A549 treated with Mapracorat at 1 μM for 4 hours (cell line): ENCODE measurements around the gene GBP3. TPM values are rescaled to one million over a fixed set of nuclear protein-coding genes. Genes with fewer than 3 reads are reported as not detected.

Experiments used
- total RNA-seq: library from RNA; stranded (reverse); fragments of 200-300 nt; extraction: Qiagen RNA extraction; gene quantifications from 5 replicates; pipeline ENCODE4 v1.2.3, GENCODE V29; 2022

The GBP3 gene, protein sequence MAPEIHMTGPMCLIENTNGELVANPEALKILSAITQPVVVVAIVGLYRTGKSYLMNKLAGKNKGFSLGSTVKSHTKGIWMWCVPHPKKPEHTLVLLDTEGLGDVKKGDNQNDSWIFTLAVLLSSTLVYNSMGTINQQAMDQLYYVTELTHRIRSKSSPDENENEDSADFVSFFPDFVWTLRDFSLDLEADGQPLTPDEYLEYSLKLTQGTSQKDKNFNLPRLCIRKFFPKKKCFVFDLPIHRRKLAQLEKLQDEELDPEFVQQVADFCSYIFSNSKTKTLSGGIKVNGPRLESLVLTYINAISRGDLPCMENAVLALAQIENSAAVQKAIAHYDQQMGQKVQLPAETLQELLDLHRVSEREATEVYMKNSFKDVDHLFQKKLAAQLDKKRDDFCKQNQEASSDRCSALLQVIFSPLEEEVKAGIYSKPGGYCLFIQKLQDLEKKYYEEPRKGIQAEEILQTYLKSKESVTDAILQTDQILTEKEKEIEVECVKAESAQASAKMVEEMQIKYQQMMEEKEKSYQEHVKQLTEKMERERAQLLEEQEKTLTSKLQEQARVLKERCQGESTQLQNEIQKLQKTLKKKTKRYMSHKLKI
- 0.63 to 1.2 TPM (median 1.1 TPM) in 5 replicates for total RNA-seq

DNA sequence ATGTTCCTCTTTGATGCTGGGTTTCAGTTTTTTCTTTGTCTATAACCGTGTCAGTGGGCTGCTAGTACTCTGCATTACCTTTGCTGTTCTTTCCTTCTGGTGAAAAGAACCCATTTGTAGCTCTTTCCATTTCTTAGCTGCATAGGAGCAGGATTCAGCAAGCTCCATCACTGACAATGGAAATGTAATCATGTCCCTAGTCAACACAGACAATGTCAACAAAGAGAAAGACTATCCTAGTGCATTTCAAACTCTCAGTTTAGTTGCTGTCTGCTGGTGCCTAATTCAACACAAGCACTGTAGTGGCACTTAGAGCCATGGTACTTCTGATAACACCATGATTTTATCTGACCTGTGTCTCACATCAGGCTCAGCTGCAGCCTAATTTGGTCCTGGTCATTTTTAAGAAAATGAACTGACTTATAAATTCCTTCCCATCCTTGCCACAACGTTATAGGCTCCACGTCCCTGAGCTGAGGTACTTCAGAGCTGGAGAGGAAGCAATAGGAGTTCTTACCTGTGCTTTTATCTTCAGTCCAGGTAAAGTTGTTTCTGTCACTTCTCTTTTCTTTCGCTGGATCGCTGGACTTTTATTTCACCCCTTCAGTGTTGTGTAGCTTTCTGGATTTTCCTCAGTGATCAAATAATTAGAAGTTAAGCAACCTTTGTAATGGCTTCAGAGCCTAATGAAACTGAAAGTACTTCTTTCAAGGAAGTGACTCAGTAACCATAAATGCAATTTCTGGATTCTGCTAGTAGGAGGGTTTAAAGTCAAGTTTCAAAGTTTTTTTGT lies at the start of gene GBP3:
Gene GBP3 (minus strand): TSS at position 700 of the 793 bp plus-strand sequence. CDS start 2,145 bp downstream, outside the sequence.

DNA sequence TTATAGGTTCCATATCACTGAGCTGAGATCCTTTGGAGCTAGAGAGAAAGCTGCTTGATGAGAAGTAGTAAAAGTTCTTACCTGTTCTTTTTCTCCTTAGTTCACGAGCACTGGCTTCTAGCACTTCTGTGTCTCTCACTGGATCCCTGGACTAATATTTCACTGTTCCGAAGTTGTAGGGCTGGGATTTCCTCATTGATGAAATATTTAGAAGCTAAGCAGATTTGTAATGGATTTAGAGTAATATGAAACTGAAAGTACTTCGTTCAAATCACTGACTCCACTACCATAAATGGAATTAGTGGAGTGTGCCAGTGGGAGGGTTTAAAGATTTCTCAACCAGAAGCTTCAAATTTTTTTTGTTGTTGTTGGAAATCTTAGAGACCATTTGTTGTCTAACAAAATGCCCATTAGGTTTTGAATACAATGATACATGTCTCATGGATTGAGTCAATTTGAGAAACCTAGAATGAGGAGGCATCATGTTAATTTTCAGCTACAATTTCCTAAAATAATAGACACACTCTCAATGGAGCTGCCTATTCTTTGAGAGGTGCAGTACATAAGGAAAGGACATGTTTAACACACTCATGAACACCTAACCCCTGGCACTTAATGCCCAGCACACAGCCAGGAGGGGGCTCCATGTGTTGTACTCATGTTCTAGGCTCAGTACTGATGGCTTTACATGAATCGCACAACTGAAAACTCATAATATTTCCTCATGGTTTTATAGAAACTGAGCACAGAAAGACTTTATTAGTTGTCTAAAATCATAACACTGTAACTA lies 42.6 kb upstream of the GBP3 start, which contains the start of gene GBP1:
Gene GBP1 (minus strand): TSS at position 130 of the 790 bp plus-strand sequence. CDS start 1,974 bp downstream, outside the sequence.

Other genes starting within 250 kb of the GBP3 start
- 23.7 to 28.8 TPM (median 25.4 TPM) in 5 replicates for gene GTF2B, start 131.3 kb downstream of the GBP3 start, total RNA-seq
- 6.8 to 8.4 TPM (median 7.5 TPM) in 5 replicates for gene KYAT3, start 30.2 kb downstream of the GBP3 start, total RNA-seq
- 1.5 to 2.4 TPM (median 1.7 TPM) in 5 replicates for gene RBMXL1, start 30.2 kb downstream of the GBP3 start, total RNA-seq
- 0.14 to 0.48 TPM (median 0.19 TPM) in 5 replicates for gene GBP1, start 42.3 kb upstream of the GBP3 start, total RNA-seq
- 0.63 to 1.1 TPM (median 0.81 TPM) in 5 replicates for gene GBP2, start 103.2 kb upstream of the GBP3 start, total RNA-seq
- gene GBP7, start 153.1 kb upstream of the GBP3 start, total RNA-seq, result not detected in 5 replicates
- 0.07 to 0.08 TPM in 2 of 5 replicates, not detected in the others for gene GBP4, start 176.1 kb upstream of the GBP3 start, total RNA-seq
- gene GBP5, start 250.0 kb upstream of the GBP3 start, total RNA-seq, result 0.06 to 0.09 TPM (median 0.06 TPM) in 3 of 5 replicates, not detected in the others